ENCODE data around the gene UGT1A8. TPM values are rescaled to one million over a fixed set of nuclear protein-coding genes. Genes with fewer than 3 reads are reported as not detected.

UGT1A8 gene
- total and polyA plus RNA-seq, 2 experiments from 2014 or later = 0.10 TPM; not detected in 1

GRCh38 chr2:233807215-233807865 is 189.9 kb downstream of the UGT1A8 start:
- Histone ChIP-seq H3K27me3 (no peaks in the 10 kb centered on the region), H3K4me1 (ENCODE audit: insufficient read depth) (no peaks in the 10 kb centered on the region), H2AFZ (no peak overlapping the region), H3K4me3 (no peak overlapping the region), H3K79me2 (no peaks in the 10 kb centered on the region), H3K9me2 (replicated peaks; ENCODE audit: insufficient read depth) (no peaks in the 10 kb centered on the region), H4K20me1 (ENCODE audit: insufficient read depth, poor library complexity, severe bottlenecking) (no peaks in the 10 kb centered on the region), H3K36me3 (replicated peaks; ENCODE audit: insufficient read depth, low read depth) (no peaks in the 10 kb centered on the region), H3K4me2 (no peak overlapping the region), H3K27ac (no peak overlapping the region), H3K9me3 (ENCODE audit: low read depth) (no peaks in the 10 kb centered on the region)
- no peak for DNase-seq (ENCODE audit: low spot score)
- TF ChIP-seq EZH2 (IDR thresholded peaks at IDR 0.05; ENCODE audit: borderline replicate concordance) = no peak
- no peak for TF ChIP-seq EZH2phosphoT487 (IDR thresholded peaks at IDR 0.05; ENCODE audit: low read depth, severe bottlenecking, unreplicated experiment)
- no peak for TF ChIP-seq CTCF (IDR thresholded peaks at IDR 0.05; ENCODE audit: poor library complexity)
- 72% methylated on average over 12 of the region's 12 CpGs for WGBS (ENCODE audit: low lambda C conversion rate, missing lambda C conversion rate)

GRCh38 chr2:233807966-233808935 is 190.8 kb downstream of the UGT1A8 start:
- Histone ChIP-seq H3K9me2 (replicated peaks; ENCODE audit: insufficient read depth) (no peaks in the 10 kb centered on the region), H3K9me3 (ENCODE audit: low read depth) (no peaks in the 10 kb centered on the region), H3K27me3 (no peaks in the 10 kb centered on the region), H3K36me3 (replicated peaks; ENCODE audit: insufficient read depth, low read depth) (no peaks in the 10 kb centered on the region), H2AFZ (no peak overlapping the region), H3K79me2 (no peaks in the 10 kb centered on the region), H3K27ac (no peak overlapping the region), H4K20me1 (ENCODE audit: insufficient read depth, poor library complexity, severe bottlenecking) (no peaks in the 10 kb centered on the region), H3K4me3 (no peak overlapping the region), H3K4me2 (no peak overlapping the region), H3K4me1 (ENCODE audit: insufficient read depth) (no peaks in the 10 kb centered on the region)
- 81% methylated on average over 10 of the region's 10 CpGs for WGBS (ENCODE audit: low lambda C conversion rate, missing lambda C conversion rate)
- TF ChIP-seq EZH2 (IDR thresholded peaks at IDR 0.05; ENCODE audit: borderline replicate concordance) = no peak
- TF ChIP-seq CTCF (IDR thresholded peaks at IDR 0.05; ENCODE audit: poor library complexity) = no peak
- no peak for TF ChIP-seq EZH2phosphoT487 (IDR thresholded peaks at IDR 0.05; ENCODE audit: low read depth, severe bottlenecking, unreplicated experiment)
- DNase-seq (ENCODE audit: low spot score) = no peak

GRCh38 chr2:233810385-233810784 is 193.0 kb downstream of the UGT1A8 start:
- H3K27ac ChIP-seq = no peak overlapping the region
- TF ChIP-seq CTCF (IDR thresholded peaks at IDR 0.05; ENCODE audit: poor library complexity) = no peak
- TF ChIP-seq EZH2 (IDR thresholded peaks at IDR 0.05; ENCODE audit: borderline replicate concordance) = no peak
- no peak for TF ChIP-seq EZH2phosphoT487 (IDR thresholded peaks at IDR 0.05; ENCODE audit: low read depth, severe bottlenecking, unreplicated experiment)
- H3K36me3 ChIP-seq (replicated peaks; ENCODE audit: insufficient read depth, low read depth) = no peaks in the 10 kb centered on the region
- no peaks in the 10 kb centered on the region for H4K20me1 ChIP-seq (ENCODE audit: insufficient read depth, poor library complexity, severe bottlenecking)
- H3K4me3 ChIP-seq = no peak overlapping the region
- no peak for DNase-seq (ENCODE audit: low spot score)
- H2AFZ ChIP-seq = no peak overlapping the region
- H3K79me2 ChIP-seq = no peaks in the 10 kb centered on the region
- H3K9me2 ChIP-seq (replicated peaks; ENCODE audit: insufficient read depth) = no peaks in the 10 kb centered on the region
- no peaks in the 10 kb centered on the region for H3K9me3 ChIP-seq (ENCODE audit: low read depth)
- 93% methylated on average over 6 of the region's 6 CpGs for WGBS (ENCODE audit: low lambda C conversion rate, missing lambda C conversion rate)
- H3K27me3 ChIP-seq = no peaks in the 10 kb centered on the region
- H3K4me2 ChIP-seq = no peak overlapping the region
- no peaks in the 10 kb centered on the region for H3K4me1 ChIP-seq (ENCODE audit: insufficient read depth)

Measured in hepatocyte (in vitro differentiated cells).